Measurements from ENCODE around the gene FOCAD.

The FOCAD gene

GRCh38 chr9:20791682-20792081 is 107.6 kb downstream of the FOCAD start:
- peaks cover 10% of the 10 kb centered on the region for H3K36me3 ChIP-seq
- TF ChIP-seq, protein P1, sequence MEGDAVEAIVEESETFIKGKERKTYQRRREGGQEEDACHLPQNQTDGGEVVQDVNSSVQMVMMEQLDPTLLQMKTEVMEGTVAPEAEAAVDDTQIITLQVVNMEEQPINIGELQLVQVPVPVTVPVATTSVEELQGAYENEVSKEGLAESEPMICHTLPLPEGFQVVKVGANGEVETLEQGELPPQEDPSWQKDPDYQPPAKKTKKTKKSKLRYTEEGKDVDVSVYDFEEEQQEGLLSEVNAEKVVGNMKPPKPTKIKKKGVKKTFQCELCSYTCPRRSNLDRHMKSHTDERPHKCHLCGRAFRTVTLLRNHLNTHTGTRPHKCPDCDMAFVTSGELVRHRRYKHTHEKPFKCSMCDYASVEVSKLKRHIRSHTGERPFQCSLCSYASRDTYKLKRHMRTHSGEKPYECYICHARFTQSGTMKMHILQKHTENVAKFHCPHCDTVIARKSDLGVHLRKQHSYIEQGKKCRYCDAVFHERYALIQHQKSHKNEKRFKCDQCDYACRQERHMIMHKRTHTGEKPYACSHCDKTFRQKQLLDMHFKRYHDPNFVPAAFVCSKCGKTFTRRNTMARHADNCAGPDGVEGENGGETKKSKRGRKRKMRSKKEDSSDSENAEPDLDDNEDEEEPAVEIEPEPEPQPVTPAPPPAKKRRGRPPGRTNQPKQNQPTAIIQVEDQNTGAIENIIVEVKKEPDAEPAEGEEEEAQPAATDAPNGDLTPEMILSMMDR (IDR thresholded peaks at IDR 0.05): no peak

GRCh38 chr9:20804489-20805250 is 120.6 kb downstream of the FOCAD start:
- TF ChIP-seq, protein P1 (IDR thresholded peaks at IDR 0.05): no peak
- no peak overlapping the region for H3K4me3 ChIP-seq (ENCODE audit: low read depth in 1 of 2, low read length in 1 of 2)

More at GRCh38 chr9:20791682-20792081, 107.6 kb downstream of the FOCAD start:
- no peaks in the 10 kb centered on the region for H3K4me1 ChIP-seq (ENCODE audit: control insufficient read depth in 1 of 2, insufficient read depth in 1 of 2, low read depth in 1 of 2, low read length in 1 of 2)
- H3K27me3 ChIP-seq: no peaks in the 10 kb centered on the region
- H3K9me3 ChIP-seq: no peaks in the 10 kb centered on the region
- no peak overlapping the region for H3K27ac ChIP-seq
- H3K4me3 ChIP-seq (ENCODE audit: low read depth in 1 of 2, low read length in 1 of 2): no peak overlapping the region

DNA sequence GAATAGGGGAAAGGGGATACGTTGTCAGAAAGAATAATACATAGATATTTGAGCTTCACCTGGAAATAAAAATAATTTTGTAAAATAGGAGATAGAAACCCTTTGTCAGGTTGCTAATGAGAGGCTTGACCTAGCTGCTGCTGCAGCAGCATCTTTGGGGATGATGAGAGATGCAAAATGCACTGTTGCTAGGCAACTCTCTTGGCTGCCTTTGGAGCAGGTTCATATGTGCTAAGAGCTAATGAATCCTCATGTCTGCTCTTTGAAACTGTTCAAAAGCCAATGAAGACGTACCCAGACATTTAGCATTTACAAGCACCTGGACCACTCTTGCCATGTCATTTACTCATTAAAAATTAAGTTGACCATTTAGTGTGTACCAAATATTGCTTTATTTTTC is 121.7 kb downstream of the FOCAD start:
- Histone ChIP-seq H3K27me3 (no peaks in the 10 kb centered on the region), H3K36me3 (no peaks in the 10 kb centered on the region), H3K4me3 (ENCODE audit: low read depth in 1 of 2, low read length in 1 of 2) (no peak overlapping the region), H3K9me3 (no peaks in the 10 kb centered on the region), H3K27ac (no peak overlapping the region), H3K4me1 (ENCODE audit: control insufficient read depth in 1 of 2, insufficient read depth in 1 of 2, low read depth in 1 of 2, low read length in 1 of 2) (peaks cover 10 to 12% of the 10 kb centered on the region in 2 experiments)
- TF ChIP-seq, protein P1 (IDR thresholded peaks at IDR 0.05): no peak

More at GRCh38 chr9:20804489-20805250, 120.6 kb downstream of the FOCAD start:
- Histone ChIP-seq H3K4me1 (ENCODE audit: control insufficient read depth in 1 of 2, insufficient read depth in 1 of 2, low read depth in 1 of 2, low read length in 1 of 2) (peaks cover 10 to 12% of the 10 kb centered on the region in 2 experiments), H3K9me3 (no peaks in the 10 kb centered on the region), H3K27ac (no peak overlapping the region), H3K36me3 (no peaks in the 10 kb centered on the region), H3K27me3 (no peaks in the 10 kb centered on the region)

GRCh38 chr9:20808002-20808401 is 123.9 kb downstream of the FOCAD start:
- Histone ChIP-seq H3K27ac (no peak overlapping the region), H3K36me3 (no peaks in the 10 kb centered on the region), H3K9me3 (no peaks in the 10 kb centered on the region), H3K4me1 (ENCODE audit: control insufficient read depth in 1 of 2, insufficient read depth in 1 of 2, low read depth in 1 of 2, low read length in 1 of 2) (peaks cover 10 to 12% of the 10 kb centered on the region in 2 experiments), H3K4me3 (ENCODE audit: low read depth in 1 of 2, low read length in 1 of 2) (no peak overlapping the region), H3K27me3 (no peaks in the 10 kb centered on the region)
- TF ChIP-seq, protein P1 (IDR thresholded peaks at IDR 0.05): no peak

DNA sequence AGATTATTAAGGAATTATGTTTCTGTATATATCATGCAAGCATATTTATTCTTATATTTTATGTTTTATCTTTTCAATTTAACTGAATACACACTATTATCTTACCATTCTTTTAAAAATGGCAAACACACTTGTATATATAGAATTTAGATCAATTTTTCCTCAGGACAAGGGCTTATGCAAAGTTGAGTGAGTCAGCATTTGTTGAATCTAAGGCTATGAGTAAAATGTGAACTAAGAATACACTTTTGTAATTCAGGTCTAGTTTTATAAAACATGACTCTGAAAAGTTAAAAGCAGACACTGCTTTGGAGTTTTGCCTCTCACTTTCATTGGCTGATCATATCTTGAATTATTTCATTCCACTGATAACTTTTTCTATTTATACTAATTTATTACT is 127.8 kb downstream of the FOCAD start:
- TF ChIP-seq, protein P1 (IDR thresholded peaks at IDR 0.05): no peak
- Histone ChIP-seq H3K9me3 (no peaks in the 10 kb centered on the region), H3K4me3 (ENCODE audit: low read depth in 1 of 2, low read length in 1 of 2) (no peak overlapping the region), H3K36me3 (no peaks in the 10 kb centered on the region), H3K27me3 (no peaks in the 10 kb centered on the region), H3K27ac (no peak overlapping the region), H3K4me1 (ENCODE audit: control insufficient read depth in 1 of 2, insufficient read depth in 1 of 2, low read depth in 1 of 2, low read length in 1 of 2) (no peaks in the 10 kb centered on the region)

Data from neutrophil (primary cell).